HL-60 (cell line): Measurements from ENCODE around the gene TMEM204.

Experiments
- POLR2AphosphoS5 ChIP-seq: IDR thresholded peaks from 2 replicates; pipeline ENCODE4 v1.6.1; 2012; ENCODE audit warnings: low read depth
- SPI1 ChIP-seq: IDR thresholded peaks from 2 replicates; pipeline ENCODE4 v1.6.1; 2012; ENCODE audit warnings: low read depth, mild to moderate bottlenecking, borderline replicate concordance
- TF ChIP-seq, protein P1 (sequence below): IDR thresholded peaks from one replicate; pipeline ENCODE4 v1.5.1; 2011; ENCODE audit warnings: low read length, control low read depth, inconsistent platforms; ENCODE audit not compliant: insufficient read depth

GRCh38 chr16:1561266-1561665 lies 27.8 kb downstream of the TMEM204 start:
- TF ChIP-seq, protein P1, sequence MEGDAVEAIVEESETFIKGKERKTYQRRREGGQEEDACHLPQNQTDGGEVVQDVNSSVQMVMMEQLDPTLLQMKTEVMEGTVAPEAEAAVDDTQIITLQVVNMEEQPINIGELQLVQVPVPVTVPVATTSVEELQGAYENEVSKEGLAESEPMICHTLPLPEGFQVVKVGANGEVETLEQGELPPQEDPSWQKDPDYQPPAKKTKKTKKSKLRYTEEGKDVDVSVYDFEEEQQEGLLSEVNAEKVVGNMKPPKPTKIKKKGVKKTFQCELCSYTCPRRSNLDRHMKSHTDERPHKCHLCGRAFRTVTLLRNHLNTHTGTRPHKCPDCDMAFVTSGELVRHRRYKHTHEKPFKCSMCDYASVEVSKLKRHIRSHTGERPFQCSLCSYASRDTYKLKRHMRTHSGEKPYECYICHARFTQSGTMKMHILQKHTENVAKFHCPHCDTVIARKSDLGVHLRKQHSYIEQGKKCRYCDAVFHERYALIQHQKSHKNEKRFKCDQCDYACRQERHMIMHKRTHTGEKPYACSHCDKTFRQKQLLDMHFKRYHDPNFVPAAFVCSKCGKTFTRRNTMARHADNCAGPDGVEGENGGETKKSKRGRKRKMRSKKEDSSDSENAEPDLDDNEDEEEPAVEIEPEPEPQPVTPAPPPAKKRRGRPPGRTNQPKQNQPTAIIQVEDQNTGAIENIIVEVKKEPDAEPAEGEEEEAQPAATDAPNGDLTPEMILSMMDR, result no peak
- TF ChIP-seq SPI1 (no peak), POLR2AphosphoS5 (no peak)
